Measurements from ENCODE around the gene OPRL1. TPM values are rescaled to one million over a fixed set of nuclear protein-coding genes. Genes with fewer than 3 reads are reported as not detected.

Gene OPRL1
- total RNA-seq = 0.33 and 1.5 TPM in 2 replicates

GRCh38 chr20:64080013-64080812 lies at the start of gene OPRL1:
OPRL1 (plus strand) TSS chr20:64080082; CDS start chr20:64092721, 12,639 bp downstream.

GRCh38 chr20:64035933-64036345 lies 43.9 kb upstream of the OPRL1 start, which contains the start of gene C20orf204:
C20orf204 (plus strand) TSS chr20:64036182; CDS start chr20:64036324, 142 bp downstream.

GRCh38 chr20:64049060-64049877 lies 30.6 kb upstream of the OPRL1 start, which contains the start of gene SOX18:
SOX18 (minus strand) TSS chr20:64049639; CDS start chr20:64049516, 123 bp downstream.

GRCh38 chr20:64062596-64063388 lies 17.1 kb upstream of the OPRL1 start, which contains the start of gene TCEA2:
TCEA2 (plus strand) TSS chr20:64063198; CDS start chr20:64063313, 115 bp downstream.

GRCh38 chr20:64079273-64080012 lies 439 bp upstream of the OPRL1 start, which contains the start of gene RGS19:
RGS19 (minus strand) TSS chr20:64079518; CDS start chr20:64076886, 2,632 bp downstream.

GRCh38 chr20:64083804-64084684 lies 4.2 kb downstream of the OPRL1 start, which contains the start of gene LKAAEAR1:
LKAAEAR1 (minus strand) TSS chr20:64084398; CDS start chr20:64084219, 179 bp downstream.

GRCh38 chr20:64106981-64107735 lies 27.3 kb downstream of the OPRL1 start, which contains the start of gene NPBWR2:
NPBWR2 (minus strand) TSS chr20:64107565; CDS start chr20:64106831, 734 bp downstream.

Other genes with a start within 250 kb of the OPRL1 start
- 1.8 and 5.6 TPM in 2 replicates for gene ZBTB46, start 248.8 kb upstream of the OPRL1 start, total RNA-seq
- not detected in 2 replicates for gene ABHD16B, start 218.6 kb upstream of the OPRL1 start, total RNA-seq
- gene TPD52L2, start 214.8 kb upstream of the OPRL1 start, total RNA-seq = 99.1 and 136 TPM in 2 replicates
- 39.3 and 46.8 TPM in 2 replicates for gene DNAJC5, start 185.0 kb upstream of the OPRL1 start, total RNA-seq
- 31.1 and 38.3 TPM in 2 replicates for gene UCKL1, start 123.7 kb upstream of the OPRL1 start, total RNA-seq
- gene ZNF512B, start 110.2 kb upstream of the OPRL1 start, total RNA-seq = 8.3 and 15.5 TPM in 2 replicates
- gene SAMD10, start 100.4 kb upstream of the OPRL1 start, total RNA-seq = 6.4 and 10.3 TPM in 2 replicates
- 46.4 and 48.6 TPM in 2 replicates for gene PRPF6, start 99.0 kb upstream of the OPRL1 start, total RNA-seq
- 0.25 TPM in 1 of 2 replicates, not detected in the other for gene C20orf204, start 43.9 kb upstream of the OPRL1 start, total RNA-seq
- gene SOX18, start 30.4 kb upstream of the OPRL1 start, total RNA-seq = not detected in 2 replicates
- 20.2 and 46.8 TPM in 2 replicates for gene TCEA2, start 16.9 kb upstream of the OPRL1 start, total RNA-seq
- 9.9 and 21.3 TPM in 2 replicates for gene RGS19, start 564 bp upstream of the OPRL1 start, total RNA-seq
- 0.49 TPM in 1 of 2 replicates, not detected in the other for gene LKAAEAR1, start 4.3 kb downstream of the OPRL1 start, total RNA-seq
- not detected in 2 replicates for gene NPBWR2, start 27.5 kb downstream of the OPRL1 start, total RNA-seq
- gene MYT1, start 84.4 kb downstream of the OPRL1 start, total RNA-seq = not detected in 2 replicates
- 19.2 and 51.5 TPM in 2 replicates for gene PCMTD2, start 175.7 kb downstream of the OPRL1 start, total RNA-seq